CD4-positive, alpha-beta T cell (primary cell): ENCODE measurements around the gene BRINP3. TPM values are rescaled to one million over a fixed set of nuclear protein-coding genes. Genes with fewer than 3 reads are reported as not detected.

ENCODE experiments used
- ATAC-seq: fragments of 200-7000 bp; cut with Tn5 transposase; one replicate; pipeline ENCODE4 v1.10.0; 2022; ENCODE audit warnings: mild to moderate bottlenecking; ENCODE audit not compliant: poor library complexity
- CTCF ChIA-PET: fragments of 350-600 bp; sonication (Branson Sonifier 250); formaldehyde crosslinking; loops from one replicate; lab custom pipeline; 2021; ENCODE audit warnings: antibody characterized with exemption, inconsistent platforms; lab: Charles Lee
- POLR2A ChIA-PET: fragments of 350-600 bp; sonication (Branson Sonifier 250); formaldehyde crosslinking; loops from one replicate; lab custom pipeline; 2021; ENCODE audit warnings: antibody characterized with exemption, inconsistent platforms; lab: Charles Lee
- DNase-seq, 14 experiments: peaks; one replicate each; pipeline ENCODE4 v3.0.0-alpha.2; 2013 to 2020; ENCODE audit warnings: mixed read lengths in 2 of 14
- H3K27ac ChIP-seq, 2 donors: one replicate each; pipeline versions ENCODE4 v1.5.1 to v1.7.0; 2013; ENCODE audit warnings: low read length in 2 of 2, low read depth in 1 of 2, mild to moderate bottlenecking in 1 of 2
- H3K27me3 ChIP-seq, 2 experiments: 1 replicate in 1 of 2; 2 replicates in 1 of 2; pipeline versions ENCODE4 v1.6.1 to v1.7.0; 2013; ENCODE audit warnings: low read length in 2 of 2, control low read depth in 1 of 2, mild to moderate bottlenecking in 1 of 2, moderate library complexity in 1 of 2; ENCODE audit not compliant: insufficient read depth in 2 of 2, control insufficient read depth in 1 of 2
- H3K36me3 ChIP-seq: one replicate; pipeline ENCODE4 v1.6.1; 2013; ENCODE audit warnings: low read length, control low read depth; ENCODE audit not compliant: insufficient read depth
- H3K4me1 ChIP-seq: one replicate; pipeline ENCODE4 v1.6.1; 2013; ENCODE audit warnings: low read length, control low read depth; ENCODE audit not compliant: insufficient read depth
- H3K4me3 ChIP-seq: one replicate; pipeline ENCODE4 v1.5.1; 2013; ENCODE audit warnings: mild to moderate bottlenecking, low read length, moderate library complexity
- H3K9me3 ChIP-seq, 2 experiments: 1 replicate in 1 of 2; 2 replicates in 1 of 2; pipeline versions ENCODE4 v1.6.1 to v1.7.0; 2013; ENCODE audit warnings: low read length in 2 of 2, mild to moderate bottlenecking in 2 of 2, control low read depth in 1 of 2, moderate library complexity in 1 of 2; ENCODE audit not compliant: control insufficient read depth in 1 of 2, insufficient read depth in 1 of 2
- H3K27ac Mint-ChIP-seq: one replicate; pipeline ENCODE4 v1.8.0; 2020; ENCODE audit warnings: mixed read lengths
- H3K27me3 Mint-ChIP-seq: one replicate; pipeline ENCODE4 v1.8.0; 2021; ENCODE audit warnings: mixed read lengths
- H3K36me3 Mint-ChIP-seq: one replicate; pipeline ENCODE4 v1.8.0; 2021; ENCODE audit warnings: low read depth, mixed read lengths
- H3K4me1 Mint-ChIP-seq: one replicate; pipeline ENCODE4 v1.8.0; 2021; ENCODE audit warnings: low read depth, mixed read lengths
- H3K4me3 Mint-ChIP-seq: one replicate; pipeline ENCODE4 v1.8.0; 2020; ENCODE audit warnings: mild to moderate bottlenecking, mixed read lengths
- H3K9me3 Mint-ChIP-seq: one replicate; pipeline ENCODE4 v1.8.0; 2020; ENCODE audit warnings: mixed read lengths
- intact Hi-C, 2 experiments: fragments of 100-400 bp; cut with DNase I in 1 of 2; cut with micrococcal nuclease in 1 of 2; formaldehyde crosslinking; loops; one replicate each; pipeline versions ENCODE4 v1.15.1 to v1.9.0; 2023 to 2025; cut with DNase I, micrococcal nuclease
- total RNA-seq, 174 experiments: library from RNA in 2 of 174; stranded (reverse) in 2 of 174; gene quantifications; one replicate each; pipeline ENCODE4 v1.2.3 and lab custom pipeline; 2021 to 2026
- TF ChIP-seq, protein P1 (sequence below): fragments of 200-600 bp; IDR thresholded peaks from one replicate; pipeline ENCODE4 v1.8.0; 2022; ENCODE audit warnings: antibody characterized with exemption, mild to moderate bottlenecking

The BRINP3 gene
- total RNA-seq, 2 experiments from 2014 or later, result not detected

DNA sequence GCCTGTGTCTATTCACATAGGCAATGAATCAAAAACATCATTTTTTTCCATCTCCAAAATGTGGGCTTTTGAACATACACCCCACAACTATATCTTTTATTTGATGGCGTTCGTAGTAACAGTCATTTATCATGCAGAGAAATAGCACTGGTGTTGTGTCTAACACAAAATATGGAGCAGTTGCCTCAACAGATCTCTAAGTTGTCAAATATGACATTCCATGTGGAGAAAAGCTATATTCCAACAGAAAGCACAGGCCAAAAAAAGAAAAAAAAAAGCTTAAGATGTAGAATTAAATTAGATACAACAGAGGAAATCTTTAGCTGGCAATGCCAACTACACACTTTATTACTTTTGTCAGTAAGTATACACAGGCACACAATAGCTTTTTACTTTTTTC lies 411.7 kb downstream of the BRINP3 start:
- Mint-ChIP-seq H3K27me3 (no peaks in the 10 kb centered on the region), H3K36me3 (no peaks in the 10 kb centered on the region), H3K4me1 (no peaks in the 10 kb centered on the region), H3K9me3 (peaks cover 5% of the 10 kb centered on the region), H3K27ac (no peak overlapping the region), H3K4me3 (no peak overlapping the region)
- no peak overlapping the region for H3K27ac ChIP-seq
- ATAC-seq (no peak), DNase-seq (no peak)
- TF ChIP-seq, protein P1, sequence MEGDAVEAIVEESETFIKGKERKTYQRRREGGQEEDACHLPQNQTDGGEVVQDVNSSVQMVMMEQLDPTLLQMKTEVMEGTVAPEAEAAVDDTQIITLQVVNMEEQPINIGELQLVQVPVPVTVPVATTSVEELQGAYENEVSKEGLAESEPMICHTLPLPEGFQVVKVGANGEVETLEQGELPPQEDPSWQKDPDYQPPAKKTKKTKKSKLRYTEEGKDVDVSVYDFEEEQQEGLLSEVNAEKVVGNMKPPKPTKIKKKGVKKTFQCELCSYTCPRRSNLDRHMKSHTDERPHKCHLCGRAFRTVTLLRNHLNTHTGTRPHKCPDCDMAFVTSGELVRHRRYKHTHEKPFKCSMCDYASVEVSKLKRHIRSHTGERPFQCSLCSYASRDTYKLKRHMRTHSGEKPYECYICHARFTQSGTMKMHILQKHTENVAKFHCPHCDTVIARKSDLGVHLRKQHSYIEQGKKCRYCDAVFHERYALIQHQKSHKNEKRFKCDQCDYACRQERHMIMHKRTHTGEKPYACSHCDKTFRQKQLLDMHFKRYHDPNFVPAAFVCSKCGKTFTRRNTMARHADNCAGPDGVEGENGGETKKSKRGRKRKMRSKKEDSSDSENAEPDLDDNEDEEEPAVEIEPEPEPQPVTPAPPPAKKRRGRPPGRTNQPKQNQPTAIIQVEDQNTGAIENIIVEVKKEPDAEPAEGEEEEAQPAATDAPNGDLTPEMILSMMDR, result no peak
- H3K36me3 ChIP-seq, result no peaks in the 10 kb centered on the region
- POLR2A ChIA-PET, result no interaction called here
- peaks cover 5% of the 10 kb centered on the region in 2 experiments for H3K9me3 ChIP-seq
- intact Hi-C loops, result no loop called here
- H3K4me3 ChIP-seq, result no peak overlapping the region
- no peaks in the 10 kb centered on the region for H3K27me3 ChIP-seq
- CTCF ChIA-PET, result no interaction called here
- H3K4me1 ChIP-seq, result no peaks in the 10 kb centered on the region

GRCh38 chr1:190049314-190049713 lies 428.4 kb downstream of the BRINP3 start:
- intact Hi-C loops, result no loop called here
- Mint-ChIP-seq H3K4me3 (no peak overlapping the region), H3K27ac (no peak overlapping the region), H3K9me3 (peaks cover 6% of the 10 kb centered on the region), H3K4me1 (no peaks in the 10 kb centered on the region), H3K36me3 (no peaks in the 10 kb centered on the region), H3K27me3 (no peaks in the 10 kb centered on the region)
- ChIA-PET POLR2A (no interaction called here), CTCF (interaction anchor here (0.5 kb wide), 1 partner anchor 591 kb away, joined by 3 read pairs; no protein-coding TSS in a partner anchor)
- Histone ChIP-seq H3K27ac (no peak overlapping the region), H3K27me3 (no peaks in the 10 kb centered on the region), H3K4me3 (no peak overlapping the region), H3K4me1 (no peaks in the 10 kb centered on the region), H3K36me3 (no peaks in the 10 kb centered on the region), H3K9me3 (no peaks in the 10 kb centered on the region)
- no peak for DNase-seq
- TF ChIP-seq, protein P1, result no peak
- ATAC-seq, result no peak
